Measurements from ENCODE around the gene PRCP.

- TF ChIP-seq CTCF (IDR thresholded peaks at IDR 0.05) (no peak), POLR2A (IDR thresholded peaks at IDR 0.05) (no peak)
These were observed 40.5 kb downstream of the PRCP start for GRCh38 chr11:82859750-82860149.

Measured in ovary (tissue), 3 donors.